PC-9 (cell line): ENCODE data around the gene TMEM203. TPM values are rescaled to one million over a fixed set of nuclear protein-coding genes. Genes with fewer than 3 reads are reported as not detected.

ENCODE experiments used
- BruUV-seq: library from RNA; stranded (reverse); fragments of 400-500 nt; replicated peaks from 2 replicates; lab custom pipeline; 2021; lab: Mats Ljungman, UMichigan
- CTCF ChIA-PET: fragments of 300-600 bp; sonication (Branson Sonifier 250); formaldehyde crosslinking; loops from one replicate; lab custom pipeline; 2022; ENCODE audit warnings: antibody characterized with exemption; lab: Charles Lee
- POLR2A ChIA-PET: fragments of 300-600 bp; sonication (Branson Sonifier 250); formaldehyde crosslinking; loops from one replicate; lab custom pipeline; 2022; ENCODE audit warnings: antibody characterized with exemption; ENCODE audit not compliant: unreplicated experiment; lab: Charles Lee
- DNase-seq, 2 experiments: peaks; one replicate each; pipeline versions ENCODE4 v3.0.0 to v3.0.0-alpha.2; 2015 to 2022; ENCODE audit warnings: mixed read lengths in 1 of 2
- H2AFZ ChIP-seq: fragments of 200-600 bp; sonication (generic); 2 replicates; pipeline ENCODE4 v1.8.1; 2017; ENCODE audit warnings: antibody characterized with exemption
- H3F3A ChIP-seq: fragments of 200-600 bp; sonication (generic); 2 replicates; pipeline ENCODE4 v1.8.1; 2017; ENCODE audit warnings: antibody characterized with exemption, mild to moderate bottlenecking, low read depth; ENCODE audit not compliant: insufficient read depth
- H3K27ac ChIP-seq: fragments of 200-600 bp; sonication (generic); 2 replicates; pipeline ENCODE4 v1.6.1; 2016; ENCODE audit warnings: mixed run types
- H3K27me3 ChIP-seq: fragments of 200-600 bp; sonication (generic); 2 replicates; pipeline ENCODE4 v1.6.1; 2016; ENCODE audit warnings: low read depth, mixed run types; ENCODE audit not compliant: insufficient read depth
- H3K36me3 ChIP-seq: fragments of 200-600 bp; sonication (generic); 2 replicates; pipeline ENCODE4 v1.6.1; 2016; ENCODE audit warnings: low read depth, mixed run types
- H3K4me1 ChIP-seq: fragments of 200-600 bp; sonication (generic); replicated peaks from 2 replicates; pipeline ENCODE4 v1.6.1; 2016; ENCODE audit warnings: mixed run types; ENCODE audit not compliant: insufficient read depth
- H3K4me2 ChIP-seq: fragments of 200-600 bp; sonication (generic); 2 replicates; pipeline ENCODE4 v1.6.1; 2017; ENCODE audit warnings: mixed run types
- H3K4me3 ChIP-seq: fragments of 200-600 bp; sonication (generic); 2 replicates; pipeline ENCODE4 v1.6.1; 2016; ENCODE audit warnings: mixed run types
- H3K79me2 ChIP-seq: fragments of 200-600 bp; sonication (generic); 2 replicates; pipeline ENCODE4 v1.6.1; 2017; ENCODE audit warnings: low read depth, mixed run types
- H3K9me2 ChIP-seq: fragments of 200-600 bp; sonication (generic); 2 replicates; pipeline ENCODE4 v1.8.1; 2017; ENCODE audit warnings: mild to moderate bottlenecking; ENCODE audit not compliant: insufficient read depth
- H3K9me3 ChIP-seq: fragments of 200-600 bp; sonication (generic); 2 replicates; pipeline ENCODE4 v1.8.1; 2016; ENCODE audit warnings: low read depth; ENCODE audit not compliant: insufficient read depth
- H4K20me1 ChIP-seq: fragments of 200-600 bp; sonication (generic); 2 replicates; pipeline ENCODE4 v1.8.1; 2017; ENCODE audit not compliant: insufficient read depth
- EZH2 ChIP-seq: fragments of 200-600 bp; sonication (generic); IDR thresholded peaks from 2 replicates; pipeline ENCODE4 v1.8.0; 2017; ENCODE audit warnings: antibody characterized with exemption, low read depth
- intact Hi-C: fragments of 100-400 bp; cut with micrococcal nuclease; formaldehyde crosslinking; loops from one replicate; pipeline ENCODE4 v1.10.0; 2022; ENCODE audit not compliant: unreplicated experiment
- total RNA-seq: library from RNA; stranded (reverse); gene quantifications from 2 replicates; pipeline ENCODE4 v1.2.3, GENCODE V29; 2021
- TF ChIP-seq, protein P1 (sequence below): fragments of 200-600 bp; sonication (generic); conservative IDR thresholded peaks from 2 replicates; pipeline ENCODE4 v1.6.1; 2017; ENCODE audit warnings: mixed run types, antibody characterized with exemption, mild to moderate bottlenecking, moderate library complexity

Gene TMEM203
- total RNA-seq, 1 experiment from 2014 or later, result 45.5 TPM

DNA sequence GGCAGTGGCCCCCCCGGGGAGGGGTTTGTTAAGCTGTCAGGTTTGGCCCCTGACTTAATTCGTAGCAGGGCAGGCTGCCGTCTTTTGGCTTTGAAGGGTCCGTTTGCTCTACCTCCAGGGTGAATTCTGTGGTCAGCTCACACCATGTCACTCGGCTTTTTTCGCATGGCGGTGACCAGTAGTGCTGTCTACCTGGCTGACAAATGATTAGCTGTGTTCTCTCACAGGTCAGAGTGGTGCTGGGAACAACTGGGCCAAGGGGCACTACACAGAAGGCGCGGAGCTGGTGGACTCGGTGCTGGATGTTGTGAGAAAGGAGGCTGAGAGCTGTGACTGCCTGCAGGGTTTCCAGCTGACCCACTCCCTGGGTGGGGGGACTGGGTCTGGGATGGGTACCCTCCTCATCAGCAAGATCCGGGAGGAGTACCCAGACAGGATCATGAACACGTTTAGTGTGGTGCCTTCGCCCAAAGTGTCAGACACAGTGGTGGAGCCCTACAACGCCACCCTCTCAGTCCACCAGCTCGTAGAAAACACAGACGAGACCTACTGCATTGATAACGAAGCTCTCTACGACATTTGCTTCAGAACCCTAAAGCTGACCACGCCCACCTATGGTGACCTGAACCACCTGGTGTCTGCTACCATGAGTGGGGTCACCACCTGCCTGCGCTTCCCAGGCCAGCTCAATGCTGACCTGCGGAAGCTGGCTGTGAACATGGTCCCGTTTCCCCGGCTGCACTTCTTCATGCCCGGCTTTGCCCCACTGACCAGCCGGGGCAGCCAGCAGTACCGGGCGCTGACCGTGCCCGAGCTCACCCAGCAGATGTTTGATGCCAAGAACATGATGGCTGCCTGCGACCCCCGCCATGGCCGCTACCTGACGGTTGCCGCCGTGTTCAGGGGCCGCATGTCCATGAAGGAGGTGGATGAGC lies 37.1 kb upstream of the TMEM203 start:
- Histone ChIP-seq H3K9me2 (no peaks in the 10 kb centered on the region), H3K4me3 (peak overlapping the region; percentile 97), H3K27ac (peak overlapping the region; percentile 46), H3K79me2 (peaks cover 48% of the 10 kb centered on the region), H4K20me1 (peaks cover 29% of the 10 kb centered on the region), H3K4me2 (peak overlapping the region; percentile 99), H3K36me3 (peaks cover 21% of the 10 kb centered on the region; the same call in 1 of the 2 replicates), H3K4me1 (peaks cover 34% of the 10 kb centered on the region), H3F3A (peaks cover 40% of the 10 kb centered on the region), H3K9me3 (no peaks in the 10 kb centered on the region), H3K27me3 (no peaks in the 10 kb centered on the region), H2AFZ (no peak overlapping the region)
- TSS peak; percentile 56 for BruUV-seq
- TF ChIP-seq, protein P1, sequence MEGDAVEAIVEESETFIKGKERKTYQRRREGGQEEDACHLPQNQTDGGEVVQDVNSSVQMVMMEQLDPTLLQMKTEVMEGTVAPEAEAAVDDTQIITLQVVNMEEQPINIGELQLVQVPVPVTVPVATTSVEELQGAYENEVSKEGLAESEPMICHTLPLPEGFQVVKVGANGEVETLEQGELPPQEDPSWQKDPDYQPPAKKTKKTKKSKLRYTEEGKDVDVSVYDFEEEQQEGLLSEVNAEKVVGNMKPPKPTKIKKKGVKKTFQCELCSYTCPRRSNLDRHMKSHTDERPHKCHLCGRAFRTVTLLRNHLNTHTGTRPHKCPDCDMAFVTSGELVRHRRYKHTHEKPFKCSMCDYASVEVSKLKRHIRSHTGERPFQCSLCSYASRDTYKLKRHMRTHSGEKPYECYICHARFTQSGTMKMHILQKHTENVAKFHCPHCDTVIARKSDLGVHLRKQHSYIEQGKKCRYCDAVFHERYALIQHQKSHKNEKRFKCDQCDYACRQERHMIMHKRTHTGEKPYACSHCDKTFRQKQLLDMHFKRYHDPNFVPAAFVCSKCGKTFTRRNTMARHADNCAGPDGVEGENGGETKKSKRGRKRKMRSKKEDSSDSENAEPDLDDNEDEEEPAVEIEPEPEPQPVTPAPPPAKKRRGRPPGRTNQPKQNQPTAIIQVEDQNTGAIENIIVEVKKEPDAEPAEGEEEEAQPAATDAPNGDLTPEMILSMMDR, result no peak
- no peak for TF ChIP-seq EZH2
- CTCF ChIA-PET, result interaction anchor here (0.6 kb wide), 1 partner anchor 113 kb away, joined by 4 read pairs; no protein-coding TSS in a partner anchor
- no peak for DNase-seq
- POLR2A ChIA-PET, result interaction anchor here (0.6 to 1.0 kb wide), 2 partner anchors 12 to 34 kb away, joined by 4 to 7 read pairs; partner anchors contain the start of gene TOR4A
- intact Hi-C loops, result loop anchor here (1.0 to 5.0 kb wide), 3 partner anchors 20 to 450 kb away; partner anchors contain the start of genes RNF208 and TMEM141

DNA sequence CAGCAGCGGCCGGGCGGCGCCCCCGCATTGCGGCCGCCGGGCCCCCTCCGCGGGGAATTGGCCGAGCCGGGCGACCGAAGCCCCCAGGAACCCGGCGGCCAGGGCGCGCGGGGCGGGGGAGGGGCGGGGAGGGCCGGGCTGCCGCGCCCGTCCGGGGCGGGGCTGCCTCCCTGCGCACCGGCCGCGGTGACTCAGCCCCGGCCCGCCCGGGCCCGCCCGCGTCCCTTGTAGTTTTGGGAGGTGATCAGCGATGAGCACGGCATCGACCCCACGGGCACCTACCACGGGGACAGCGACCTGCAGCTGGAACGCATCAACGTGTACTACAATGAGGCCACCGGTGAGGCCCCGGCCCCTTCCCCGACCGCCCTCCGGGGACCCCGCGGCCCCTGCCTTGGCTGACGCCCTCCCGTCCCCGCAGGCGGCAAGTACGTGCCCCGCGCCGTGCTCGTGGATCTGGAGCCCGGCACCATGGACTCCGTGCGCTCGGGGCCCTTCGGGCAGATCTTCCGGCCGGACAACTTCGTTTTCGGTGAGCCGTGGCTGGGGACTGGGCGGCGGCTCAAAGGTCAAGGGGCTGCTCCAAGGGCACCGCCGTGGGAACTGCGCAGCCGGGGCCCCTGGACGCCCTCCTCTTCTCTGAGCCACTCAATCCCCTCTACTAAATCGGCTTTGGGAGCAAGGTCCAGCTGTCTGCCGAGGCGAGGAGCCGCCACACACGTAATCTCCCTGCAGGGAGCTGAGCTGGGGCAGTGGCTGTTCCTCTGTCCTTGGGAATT lies 36.2 kb upstream of the TMEM203 start:
- intact Hi-C loops, result loop anchor here (2.0 to 5.0 kb wide), 3 partner anchors 35 to 449 kb away; partner anchors contain the start of genes TMEM141 and TOR4A
- POLR2A ChIA-PET, result interaction anchor here (0.5 to 1.8 kb wide), 5 partner anchors 13 to 169 kb away, joined by 4 to 19 read pairs (median 7); partner anchors contain the start of gene NELFB

More for the DNA sequence above, 36.2 kb upstream of the TMEM203 start:
- no peaks in the 10 kb centered on the region for H3K27me3 ChIP-seq
- H3K9me2 ChIP-seq, result no peaks in the 10 kb centered on the region
- H3K27ac ChIP-seq, result peak overlapping the region; percentile 73
- peaks cover 38% of the 10 kb centered on the region for H3K4me1 ChIP-seq
- H3K4me3 ChIP-seq, result peak overlapping the region; percentile 97
- peak; percentile 46 to 67 for DNase-seq
- peaks cover 29% of the 10 kb centered on the region for H4K20me1 ChIP-seq
- no peaks in the 10 kb centered on the region for H3K9me3 ChIP-seq
- no peak overlapping the region for H2AFZ ChIP-seq
- no TSS peak for BruUV-seq
- TF ChIP-seq, protein P1, result no peak
- TF ChIP-seq EZH2, result no peak
- H3K4me2 ChIP-seq, result peak overlapping the region; percentile 99
- peaks cover 21% of the 10 kb centered on the region; the same call in 1 of the 2 replicates for H3K36me3 ChIP-seq
- peaks cover 56% of the 10 kb centered on the region for H3K79me2 ChIP-seq
- CTCF ChIA-PET, result interaction anchor here (0.6 to 0.7 kb wide), 2 partner anchors 43 to 112 kb away, joined by 3 to 4 read pairs; no protein-coding TSS in a partner anchor
- H3F3A ChIP-seq, result peaks cover 40% of the 10 kb centered on the region
